ENCODE measurements around the gene ANKAR.

DNA sequence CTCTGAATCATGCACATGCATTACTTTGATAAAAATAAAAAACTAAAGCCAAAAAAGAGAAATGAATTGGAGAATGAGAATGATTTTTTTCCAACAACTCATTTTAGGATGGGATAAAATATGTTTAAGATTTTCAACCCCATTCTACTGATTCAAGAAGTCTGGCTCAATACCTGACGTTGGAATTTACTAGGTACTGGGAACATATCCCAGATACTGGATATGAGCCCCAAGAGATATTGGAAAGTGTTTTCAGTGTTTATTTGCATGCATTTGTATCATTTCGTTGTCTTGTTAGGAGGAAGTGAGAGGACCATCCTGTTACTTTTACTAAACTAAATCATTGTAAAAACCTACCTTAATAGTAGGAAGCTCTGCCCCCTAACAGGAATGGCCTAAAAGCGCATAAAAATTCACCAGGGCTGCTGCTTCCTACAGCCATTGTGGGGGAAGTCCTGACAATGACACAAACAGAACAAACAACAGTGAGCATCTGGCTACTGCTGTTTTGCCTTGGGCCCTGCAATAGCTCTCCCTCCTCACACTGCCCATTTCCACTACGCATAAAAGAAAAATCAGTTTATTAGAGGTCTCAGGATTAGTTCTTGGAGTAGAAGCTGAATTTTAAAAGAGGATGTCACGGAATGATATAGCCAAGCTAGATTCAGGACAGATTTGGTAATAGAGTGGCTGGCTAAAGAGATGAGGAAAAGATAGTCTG is 35.2 kb downstream of the ANKAR start:
- TF ChIP-seq, protein P1, sequence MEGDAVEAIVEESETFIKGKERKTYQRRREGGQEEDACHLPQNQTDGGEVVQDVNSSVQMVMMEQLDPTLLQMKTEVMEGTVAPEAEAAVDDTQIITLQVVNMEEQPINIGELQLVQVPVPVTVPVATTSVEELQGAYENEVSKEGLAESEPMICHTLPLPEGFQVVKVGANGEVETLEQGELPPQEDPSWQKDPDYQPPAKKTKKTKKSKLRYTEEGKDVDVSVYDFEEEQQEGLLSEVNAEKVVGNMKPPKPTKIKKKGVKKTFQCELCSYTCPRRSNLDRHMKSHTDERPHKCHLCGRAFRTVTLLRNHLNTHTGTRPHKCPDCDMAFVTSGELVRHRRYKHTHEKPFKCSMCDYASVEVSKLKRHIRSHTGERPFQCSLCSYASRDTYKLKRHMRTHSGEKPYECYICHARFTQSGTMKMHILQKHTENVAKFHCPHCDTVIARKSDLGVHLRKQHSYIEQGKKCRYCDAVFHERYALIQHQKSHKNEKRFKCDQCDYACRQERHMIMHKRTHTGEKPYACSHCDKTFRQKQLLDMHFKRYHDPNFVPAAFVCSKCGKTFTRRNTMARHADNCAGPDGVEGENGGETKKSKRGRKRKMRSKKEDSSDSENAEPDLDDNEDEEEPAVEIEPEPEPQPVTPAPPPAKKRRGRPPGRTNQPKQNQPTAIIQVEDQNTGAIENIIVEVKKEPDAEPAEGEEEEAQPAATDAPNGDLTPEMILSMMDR (IDR thresholded peaks at IDR 0.05) = no peak
- no peak for TF ChIP-seq POLR2A (IDR thresholded peaks at IDR 0.05)
